ENCODE measurements around the gene OSBPL8.

- no peak for TF ChIP-seq POLR2AphosphoS5 (IDR thresholded peaks at IDR 0.05; ENCODE audit: borderline replicate concordance, low read depth, low read length)
- no peak for TF ChIP-seq EZH2 (IDR thresholded peaks at IDR 0.05)
- TF ChIP-seq FOXP2 (optimal IDR thresholded peaks at IDR 0.05; ENCODE audit: control extremely low read depth, extremely low read length, insufficient read depth): no peak
Observed at GRCh38 chr12:76523408-76523807, 36.2 kb downstream of the OSBPL8 start.

Measured in SK-N-MC (cell line).